ENCODE data around the gene DHCR24. TPM values are rescaled to one million over a fixed set of nuclear protein-coding genes. Genes with fewer than 3 reads are reported as not detected.
"Not testable (repeated sequence)": the region's sequence is repeated elsewhere in the genome, so short reads cannot be mapped to it uniquely, and the experiment has no call there.

Gene DHCR24
- total RNA-seq, 1 donor from 2014 or later = 149 TPM

DNA sequence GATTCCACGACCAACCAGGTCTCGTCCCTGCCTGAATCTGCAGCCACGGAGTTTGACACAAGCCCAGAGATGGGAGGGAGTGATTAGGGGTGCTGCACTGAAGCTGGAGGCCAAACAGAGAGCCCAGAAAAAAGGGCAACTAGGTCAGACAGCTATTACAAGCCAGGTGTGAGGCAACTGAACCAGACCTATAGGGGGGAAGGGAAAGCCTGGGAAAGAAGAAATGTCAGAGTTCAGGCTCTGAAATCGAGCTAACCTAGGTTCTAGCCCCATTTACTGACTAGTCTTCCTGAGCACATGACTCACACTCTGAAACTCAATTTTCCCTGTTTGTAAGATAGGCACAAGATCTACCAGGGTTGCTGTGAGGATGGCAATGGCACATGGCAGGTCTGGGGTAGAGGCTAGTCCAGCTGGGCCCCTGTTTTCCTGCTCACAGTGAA is 1.7 kb downstream of the DHCR24 start:
- peak overlapping the region; percentile 83 for H3K27ac Mint-ChIP-seq

DNA sequence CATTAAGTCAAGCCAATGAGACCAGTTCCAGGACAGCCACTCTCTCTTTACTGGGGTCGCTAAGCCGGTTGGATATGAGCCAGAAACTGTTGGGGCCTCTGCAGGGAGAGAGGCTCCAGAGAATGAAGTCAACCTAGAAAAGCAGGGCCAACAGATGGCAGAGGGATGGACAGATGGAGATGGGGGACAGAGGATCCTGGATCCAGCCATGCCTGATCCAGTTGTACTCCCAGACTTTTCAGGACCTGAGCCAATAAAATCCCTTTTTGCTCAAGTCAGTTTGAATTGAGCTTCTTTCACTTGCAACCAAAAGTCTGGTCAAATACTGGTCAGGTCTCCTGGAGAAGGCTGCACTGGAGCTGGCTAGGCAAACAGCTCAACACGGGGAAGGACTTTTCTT is 2.2 kb downstream of the DHCR24 start:
- Mint-ChIP-seq H3K27ac (no peak overlapping the region), H3K27me3 (no peaks in the 10 kb centered on the region), H3K4me3 (peak overlapping the region; percentile 98), H3K9me3 (no peaks in the 10 kb centered on the region), H3K4me1 (ENCODE audit: unreplicated experiment) (peaks cover 42% of the 10 kb centered on the region), H3K36me3 (peaks cover 25% of the 10 kb centered on the region)
- no peak for DNase-seq (ENCODE audit: extremely low spot score, unreplicated experiment)
- no peak for TF ChIP-seq CTCF (conservative IDR thresholded peaks at IDR 0.05)

More for the DNA sequence above, 1.7 kb downstream of the DHCR24 start:
- TF ChIP-seq CTCF (conservative IDR thresholded peaks at IDR 0.05) = no peak
- Mint-ChIP-seq H3K36me3 (peaks cover 20% of the 10 kb centered on the region), H3K9me3 (no peaks in the 10 kb centered on the region), H3K27me3 (no peaks in the 10 kb centered on the region), H3K4me1 (ENCODE audit: unreplicated experiment) (peaks cover 42% of the 10 kb centered on the region), H3K4me3 (peak overlapping the region; percentile 98)
- no peak for DNase-seq (ENCODE audit: extremely low spot score, unreplicated experiment)

- DNase-seq (ENCODE audit: extremely low spot score, unreplicated experiment) = no peak
- H3K27me3 Mint-ChIP-seq = no peaks in the 10 kb centered on the region
- H3K27ac Mint-ChIP-seq = peak overlapping the region; percentile 7
- TF ChIP-seq CTCF (conservative IDR thresholded peaks at IDR 0.05) = no peak
- peaks cover 42% of the 10 kb centered on the region for H3K4me1 Mint-ChIP-seq (ENCODE audit: unreplicated experiment)
- no peaks in the 10 kb centered on the region for H3K9me3 Mint-ChIP-seq
- peak overlapping the region; percentile 98 for H3K4me3 Mint-ChIP-seq
- peaks cover 31% of the 10 kb centered on the region for H3K36me3 Mint-ChIP-seq
These were observed 2.8 kb downstream of the DHCR24 start for GRCh38 chr1:54884135-54884586.

DNA sequence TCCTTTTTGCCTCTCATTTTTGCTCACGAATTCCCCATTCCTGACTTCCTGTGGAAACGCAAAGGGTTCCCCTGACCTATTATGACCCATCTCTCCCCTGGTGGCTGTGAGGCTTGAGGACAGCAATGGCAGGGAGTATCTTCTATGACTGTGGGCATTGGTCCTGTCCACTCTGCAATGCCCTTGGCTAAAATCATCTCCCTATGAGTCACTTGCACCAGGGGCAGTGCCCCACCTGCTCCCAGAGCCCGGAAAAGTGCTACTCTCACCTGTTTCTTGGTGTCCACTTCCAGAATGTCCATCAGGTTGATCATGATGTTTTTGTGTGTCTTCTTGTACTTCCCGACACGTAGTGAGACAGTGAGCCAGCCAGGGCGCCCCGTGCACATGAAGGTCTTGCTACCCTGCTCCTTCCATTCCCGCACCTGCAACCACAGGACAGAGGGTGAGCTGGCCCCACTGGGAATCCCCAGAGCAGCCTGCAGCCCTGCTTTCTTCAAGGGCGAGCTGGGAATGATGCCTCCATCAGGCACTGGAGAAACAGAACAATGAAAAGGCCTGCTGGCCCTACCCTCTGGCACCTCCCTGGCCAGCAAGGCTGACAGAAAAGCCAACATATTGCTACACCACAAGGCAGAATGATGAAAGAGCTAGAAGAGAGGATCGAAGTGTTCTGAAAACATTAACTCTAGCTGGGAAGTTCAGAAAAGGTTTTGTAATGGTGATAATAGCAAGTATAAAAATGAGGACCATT is 3.5 kb downstream of the DHCR24 start:
- H3K4me1 Mint-ChIP-seq (ENCODE audit: unreplicated experiment) = peaks cover 42% of the 10 kb centered on the region
- H3K36me3 Mint-ChIP-seq = peaks cover 33% of the 10 kb centered on the region
- DNase-seq (ENCODE audit: extremely low spot score, unreplicated experiment) = no peak
- TF ChIP-seq CTCF (conservative IDR thresholded peaks at IDR 0.05) = no peak
- H3K27me3 Mint-ChIP-seq = no peaks in the 10 kb centered on the region
- no peaks in the 10 kb centered on the region for H3K9me3 Mint-ChIP-seq
- H3K4me3 Mint-ChIP-seq = peak overlapping the region; percentile 98
- H3K27ac Mint-ChIP-seq = peak overlapping the region; percentile 7

DNA sequence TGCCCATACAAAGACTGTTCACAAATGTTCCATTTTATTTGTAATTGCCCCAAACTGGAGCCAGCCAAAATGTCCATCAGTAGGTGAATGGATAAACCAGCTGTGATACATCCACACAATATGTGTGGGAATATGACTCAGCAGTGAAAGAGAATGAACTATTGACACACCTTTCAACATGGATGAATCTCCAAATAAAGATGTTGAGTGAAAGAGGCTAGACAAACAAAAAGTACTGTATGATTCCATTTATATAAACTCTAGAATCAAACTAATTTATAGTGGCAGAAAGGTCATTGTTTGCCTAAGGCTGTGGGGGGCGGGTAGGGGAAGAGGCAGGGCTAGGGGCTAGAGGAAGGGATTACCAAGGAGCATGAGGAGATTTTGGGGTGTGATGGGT is 4.5 kb downstream of the DHCR24 start:
- no peak for TF ChIP-seq CTCF (conservative IDR thresholded peaks at IDR 0.05)
- peak overlapping the region; percentile 8 for H3K4me3 Mint-ChIP-seq
- peaks cover 36% of the 10 kb centered on the region for H3K4me1 Mint-ChIP-seq (ENCODE audit: unreplicated experiment)
- no peaks in the 10 kb centered on the region for H3K9me3 Mint-ChIP-seq
- peaks cover 34% of the 10 kb centered on the region for H3K36me3 Mint-ChIP-seq
- no peak overlapping the region for H3K27ac Mint-ChIP-seq
- no peak for DNase-seq (ENCODE audit: extremely low spot score, unreplicated experiment)
- no peaks in the 10 kb centered on the region for H3K27me3 Mint-ChIP-seq

DNA sequence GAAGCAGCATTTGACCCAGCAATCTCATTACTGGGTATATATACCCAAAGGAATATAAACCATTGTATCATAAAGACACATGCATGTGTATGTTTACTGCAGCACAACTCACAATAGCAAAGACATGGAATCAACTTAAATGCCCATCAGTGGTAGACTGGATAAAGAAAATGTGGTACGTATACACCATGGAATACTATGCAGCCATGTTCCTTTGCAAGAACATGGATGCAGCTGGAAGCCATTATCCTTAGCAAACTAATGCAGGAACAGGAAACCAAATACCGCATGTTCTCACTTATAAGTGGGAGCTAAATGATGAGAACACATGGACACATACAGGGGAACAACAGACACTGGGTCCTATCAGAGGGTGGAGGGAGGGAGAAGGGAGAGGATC is 5.4 kb downstream of the DHCR24 start:
- H3K27ac Mint-ChIP-seq; H3K4me3 Mint-ChIP-seq; H3K27me3 Mint-ChIP-seq; DNase-seq (ENCODE audit: extremely low spot score, unreplicated experiment); H3K9me3 Mint-ChIP-seq: not testable (repeated sequence)
- Mint-ChIP-seq H3K4me1 (ENCODE audit: unreplicated experiment) (peaks cover 41% of the 10 kb centered on the region), H3K36me3 (peaks cover 34% of the 10 kb centered on the region)
